B cell (primary cell): ENCODE measurements around the gene GPR35. TPM values are rescaled to one million over a fixed set of nuclear protein-coding genes. Genes with fewer than 3 reads are reported as not detected.

Experiments
- ATAC-seq: fragments of 200-7000 bp; cut with Tn5 transposase; one replicate; pipeline ENCODE4 v1.10.0; 2021; ENCODE audit warnings: low read depth, mild to moderate bottlenecking, moderate number of reproducible peaks, moderate library complexity
- CTCF ChIA-PET: fragments of 350-600 bp; sonication (Branson Sonifier 250); formaldehyde crosslinking; loops from one replicate; lab custom pipeline; 2021; ENCODE audit warnings: antibody characterized with exemption, inconsistent platforms; lab: Charles Lee
- POLR2A ChIA-PET: fragments of 350-600 bp; sonication (Branson Sonifier 250); formaldehyde crosslinking; loops from one replicate; lab custom pipeline; 2021; ENCODE audit warnings: antibody characterized with exemption; lab: Charles Lee
- DNase-seq: peaks from one replicate; pipeline ENCODE4 v3.0.0; 2013
- H2AFZ ChIP-seq: 2 replicates; pipeline ENCODE4 v1.6.1; 2012; ENCODE audit warnings: mild to moderate bottlenecking, low read depth, low read length; ENCODE audit not compliant: insufficient read depth, poor library complexity, severe bottlenecking
- H3K27ac ChIP-seq, 2 donors: 1 replicate in 1 of 2; 2 replicates in 1 of 2; pipeline ENCODE4 v1.5.1; 2012 to 2013; ENCODE audit warnings: low read length in 2 of 2, mild to moderate bottlenecking in 2 of 2, moderate library complexity in 1 of 2
- H3K27me3 ChIP-seq, 4 experiments: fragments of 200-600 bp in 1 of 4; sonication (generic) in 1 of 4; replicated peaks in 1 of 4; 1 replicate in 2 of 4; 2 replicates in 2 of 4; pipeline versions ENCODE4 v1.6.1 to v1.7.0; 2013 to 2016; ENCODE audit warnings: low read length in 3 of 4, mild to moderate bottlenecking in 2 of 4, mixed read lengths in 1 of 4, moderate library complexity in 1 of 4; ENCODE audit not compliant: insufficient read depth in 4 of 4, control insufficient read depth in 3 of 4; ENCODE audit errors: control extremely low read depth in 1 of 4
- H3K36me3 ChIP-seq, 2 experiments: replicated peaks in 1 of 2; 1 replicate in 1 of 2; 2 replicates in 1 of 2; pipeline versions ENCODE4 v1.6.1 to v1.7.1; 2013; ENCODE audit warnings: low read length in 1 of 2; ENCODE audit not compliant: insufficient read depth in 2 of 2, control insufficient read depth in 1 of 2; ENCODE audit errors: control extremely low read depth in 1 of 2, extremely low read depth in 1 of 2
- H3K4me1 ChIP-seq, 2 donors: fragments of 200-600 bp in 1 of 2; sonication (generic) in 1 of 2; 1 replicate in 1 of 2; 2 replicates in 1 of 2; pipeline versions ENCODE4 v1.5.1 to v1.6.1; 2013 to 2017; ENCODE audit warnings: low read length in 2 of 2; ENCODE audit not compliant: control insufficient read depth in 2 of 2, insufficient read depth in 2 of 2
- H3K4me2 ChIP-seq: replicated peaks from 2 replicates; pipeline ENCODE3; 2012; ENCODE audit warnings: mild to moderate bottlenecking, low read depth, low read length; ENCODE audit not compliant: poor library complexity, severe bottlenecking
- H3K4me3 ChIP-seq, 5 experiments: fragments of 200-600 bp in 1 of 5; sonication (generic) in 1 of 5; 1 replicate in 3 of 5; 2 replicates in 2 of 5; pipeline versions ENCODE4 v1.5.1 to v1.7.0; 2011 to 2016; ENCODE audit warnings: low read length in 4 of 5, mild to moderate bottlenecking in 4 of 5, low read depth in 2 of 5, control low read depth in 1 of 5, moderate library complexity in 1 of 5; ENCODE audit not compliant: insufficient read depth in 1 of 5; ENCODE audit errors: control extremely low read depth in 1 of 5, extremely low read depth in 1 of 5
- H3K79me2 ChIP-seq: fragments of 200-600 bp; sonication (generic); one replicate; pipeline ENCODE4 v1.6.0; 2016; ENCODE audit warnings: low read length; ENCODE audit not compliant: control insufficient read depth, insufficient read depth
- H3K9ac ChIP-seq: fragments of 200-600 bp; sonication (generic); 2 replicates; pipeline ENCODE4 v1.6.1; 2017; ENCODE audit warnings: mild to moderate bottlenecking, low read length, moderate library complexity
- H3K9me3 ChIP-seq, 3 donors: one replicate each; pipeline versions ENCODE4 v1.6.1 to v1.7.1; 2013; ENCODE audit warnings: low read length in 2 of 3; ENCODE audit not compliant: control insufficient read depth in 2 of 3, insufficient read depth in 1 of 3; ENCODE audit errors: control extremely low read depth in 1 of 3
- H4K20me1 ChIP-seq: 2 replicates; pipeline ENCODE4 v1.6.0; 2012; ENCODE audit warnings: mild to moderate bottlenecking, low read length; ENCODE audit not compliant: insufficient read depth, control insufficient read depth, poor library complexity, severe bottlenecking
- H3K27ac Mint-ChIP-seq: one replicate; pipeline ENCODE4 v1.8.0; 2021; ENCODE audit warnings: mixed read lengths
- H3K27me3 Mint-ChIP-seq: one replicate; pipeline ENCODE4 v1.8.0; 2021; ENCODE audit warnings: mixed read lengths
- H3K4me1 Mint-ChIP-seq: one replicate; pipeline ENCODE4 v1.8.0; 2021; ENCODE audit warnings: mixed read lengths
- H3K4me3 Mint-ChIP-seq: one replicate; pipeline ENCODE4 v1.8.0; 2021; ENCODE audit warnings: mixed read lengths
- H3K9me3 Mint-ChIP-seq: one replicate; pipeline ENCODE4 v1.8.0; 2022; ENCODE audit warnings: mixed read lengths; ENCODE audit not compliant: insufficient read depth
- EZH2 ChIP-seq: IDR thresholded peaks from 2 replicates; pipeline ENCODE4 v1.6.1; 2012; ENCODE audit warnings: borderline replicate concordance, low read depth, mild to moderate bottlenecking, moderate library complexity, low read length; ENCODE audit not compliant: insufficient read depth, poor library complexity, severe bottlenecking
- WGBS: methylation state at CpG from one replicate; pipeline ENCODE4 v1.1.5; 2013; ENCODE audit warnings: missing lambda C conversion rate; ENCODE audit not compliant: insufficient coverage; 5-methylcytosine and 5-hydroxymethylcytosine counted together
- intact Hi-C: fragments of 100-400 bp; cut with micrococcal nuclease; formaldehyde crosslinking; loops from one replicate; pipeline ENCODE4 v1.10.0; 2022
- polyA plus RNA-seq: library from polyadenylated mRNA; depleted of rRNA; stranded (reverse); fragments of >200 nt; gene quantifications from 2 replicates; pipeline ENCODE4 v1.2.3, GENCODE V29; 2012
- total RNA-seq, 2 donors: library from RNA; stranded (reverse); fragments of 120-200 nt in 1 of 2; gene quantifications; 1 replicate in 1 of 2; 2 replicates in 1 of 2; pipeline versions ENCODE4 v1.2.3 to v1.2.4, GENCODE V29; 2013 to 2022
- TF ChIP-seq, protein P1 (sequence below): fragments of 200-600 bp; IDR thresholded peaks from one replicate; pipeline ENCODE4 v1.8.0; 2022; ENCODE audit warnings: antibody characterized with exemption, mild to moderate bottlenecking

The GPR35 gene
- total and polyA plus RNA-seq, 2 donors (not counting 1 experiment from before 2014, with no cell fraction given), result 1.8 to 9.6 TPM

DNA sequence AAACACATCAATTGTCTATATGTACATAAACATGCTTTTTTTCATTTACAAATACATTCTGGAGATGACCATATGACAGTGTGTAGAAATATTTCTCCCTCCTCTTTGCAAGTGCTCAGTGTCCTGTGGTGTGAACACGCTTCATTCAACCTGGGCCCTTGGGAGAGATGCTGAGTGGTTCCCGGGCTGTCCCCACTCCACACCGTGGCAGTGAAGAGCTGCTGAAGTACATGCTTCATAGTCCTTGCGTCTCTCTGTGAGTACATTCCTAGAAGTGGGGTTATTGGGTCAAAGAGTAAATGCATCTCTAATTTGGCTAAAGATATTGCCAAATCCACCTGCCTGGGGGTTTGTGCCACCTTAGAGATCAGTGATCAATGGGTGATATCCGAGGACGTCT is 6.5 kb upstream of the GPR35 start:
- peaks cover 27 to 32% of the 10 kb centered on the region in 2 donors for H3K4me1 ChIP-seq
- H3K27ac Mint-ChIP-seq, result no peak overlapping the region
- DNase-seq (no peak), ATAC-seq (no peak)
- peaks cover 5% of the 10 kb centered on the region for H3K4me1 Mint-ChIP-seq
- TF ChIP-seq EZH2, result no peak
- TF ChIP-seq, protein P1, sequence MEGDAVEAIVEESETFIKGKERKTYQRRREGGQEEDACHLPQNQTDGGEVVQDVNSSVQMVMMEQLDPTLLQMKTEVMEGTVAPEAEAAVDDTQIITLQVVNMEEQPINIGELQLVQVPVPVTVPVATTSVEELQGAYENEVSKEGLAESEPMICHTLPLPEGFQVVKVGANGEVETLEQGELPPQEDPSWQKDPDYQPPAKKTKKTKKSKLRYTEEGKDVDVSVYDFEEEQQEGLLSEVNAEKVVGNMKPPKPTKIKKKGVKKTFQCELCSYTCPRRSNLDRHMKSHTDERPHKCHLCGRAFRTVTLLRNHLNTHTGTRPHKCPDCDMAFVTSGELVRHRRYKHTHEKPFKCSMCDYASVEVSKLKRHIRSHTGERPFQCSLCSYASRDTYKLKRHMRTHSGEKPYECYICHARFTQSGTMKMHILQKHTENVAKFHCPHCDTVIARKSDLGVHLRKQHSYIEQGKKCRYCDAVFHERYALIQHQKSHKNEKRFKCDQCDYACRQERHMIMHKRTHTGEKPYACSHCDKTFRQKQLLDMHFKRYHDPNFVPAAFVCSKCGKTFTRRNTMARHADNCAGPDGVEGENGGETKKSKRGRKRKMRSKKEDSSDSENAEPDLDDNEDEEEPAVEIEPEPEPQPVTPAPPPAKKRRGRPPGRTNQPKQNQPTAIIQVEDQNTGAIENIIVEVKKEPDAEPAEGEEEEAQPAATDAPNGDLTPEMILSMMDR, result no peak
- no peaks in the 10 kb centered on the region for H3K79me2 ChIP-seq
- no peaks in the 10 kb centered on the region for H4K20me1 ChIP-seq
- H3K9me3 ChIP-seq, result peaks cover 0 to 20% (median 6%) of the 10 kb centered on the region in 3 donors
- H3K27me3 Mint-ChIP-seq, result peaks cover 9% of the 10 kb centered on the region
- no peak overlapping the region for H3K9ac ChIP-seq
- no peak overlapping the region for H2AFZ ChIP-seq
- WGBS, result 100% methylated on average over 2 of the region's 6 CpGs
- no peak overlapping the region for H3K4me3 Mint-ChIP-seq
- ChIA-PET POLR2A (no interaction called here), CTCF (no interaction called here)
- H3K4me3 ChIP-seq, result no peak overlapping the region
- H3K36me3 ChIP-seq, result no peaks in the 10 kb centered on the region
- no peak overlapping the region for H3K27ac ChIP-seq
- peaks cover 0 to 6% (median 2%) of the 10 kb centered on the region in 4 experiments for H3K27me3 ChIP-seq
- no peak overlapping the region for H3K4me2 ChIP-seq
- intact Hi-C loops, result no loop called here
- H3K9me3 Mint-ChIP-seq, result no peaks in the 10 kb centered on the region

DNA sequence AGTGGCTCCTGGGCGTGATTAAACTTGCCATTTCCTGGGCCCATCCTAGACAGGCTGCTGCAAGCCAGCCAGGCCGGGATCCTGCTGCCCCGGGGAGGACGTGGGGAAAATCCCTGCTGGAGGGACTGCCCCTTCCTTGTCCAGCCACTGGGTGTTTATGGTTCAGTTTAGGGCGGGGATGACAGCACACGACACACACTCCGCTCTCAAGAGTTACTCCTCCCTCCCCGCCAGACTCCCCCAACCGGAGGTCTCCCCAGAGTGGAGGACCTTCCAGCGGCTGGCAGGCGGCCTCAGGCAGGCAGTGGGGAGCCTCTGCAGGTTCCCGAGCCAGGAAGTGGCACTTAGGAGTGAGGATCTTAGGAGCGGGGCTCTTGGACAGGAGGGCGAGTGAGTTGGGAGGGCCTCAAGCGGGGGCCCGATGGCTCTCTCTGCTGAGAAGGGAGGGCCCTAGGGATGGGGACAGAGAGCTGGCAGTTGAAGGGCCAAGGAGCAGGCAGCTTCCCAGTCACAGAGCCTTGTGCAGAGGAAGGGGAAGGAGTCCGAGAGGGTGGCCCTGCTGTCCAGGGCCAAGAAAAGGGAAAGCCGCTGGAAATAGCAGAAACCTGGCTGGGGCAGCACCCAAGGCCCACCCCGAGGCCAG is 5.7 kb upstream of the GPR35 start:
- Histone ChIP-seq H3K9ac (no peak overlapping the region), H3K79me2 (no peaks in the 10 kb centered on the region), H3K36me3 (no peaks in the 10 kb centered on the region), H3K4me3 (no peak overlapping the region), H2AFZ (no peak overlapping the region), H3K27ac (no peak overlapping the region), H3K4me1 (peaks cover 31 to 36% of the 10 kb centered on the region in 2 donors), H3K27me3 (peaks cover 0 to 6% (median 3%) of the 10 kb centered on the region in 4 experiments), H4K20me1 (no peaks in the 10 kb centered on the region), H3K4me2 (no peak overlapping the region), H3K9me3 (peaks cover 0 to 20% (median 6%) of the 10 kb centered on the region in 3 donors)
- CTCF ChIA-PET, result no interaction called here
- H3K4me1 Mint-ChIP-seq, result peaks cover 5% of the 10 kb centered on the region
- DNase-seq, result no peak
- H3K27me3 Mint-ChIP-seq, result peaks cover 9% of the 10 kb centered on the region
- H3K9me3 Mint-ChIP-seq, result no peaks in the 10 kb centered on the region
- no peak overlapping the region for H3K4me3 Mint-ChIP-seq
- 90% methylated on average over 15 of the region's 19 CpGs for WGBS
- no peak overlapping the region for H3K27ac Mint-ChIP-seq
- no peak for TF ChIP-seq EZH2
- TF ChIP-seq, protein P1, result no peak
- intact Hi-C loops, result no loop called here
- ATAC-seq, result no peak
- POLR2A ChIA-PET, result no interaction called here
